ENCODE results near the gene C3orf33. TPM values are rescaled to one million over a fixed set of nuclear protein-coding genes. Genes with fewer than 3 reads are reported as not detected.
"Not testable (repeated sequence)": the region's sequence is repeated elsewhere in the genome, so short reads cannot be mapped to it uniquely, and the experiment has no call there.

C3orf33 gene
- total RNA-seq, result 1 to 10 TPM; 3.7 to 8.8 (median 6.2) TPM

- Histone ChIP-seq H3K27ac (peak within 1 kb of the TSS; percentile 82 to 90), H3K4me3 (peak within 1 kb of the TSS; percentile 46 to 81 (median 69)), H3K4me1 (replicated peaks in 1 of 2) (peaks cover 5 to 7% of the 10 kb centered on the region in 2 donors)
- 2 to 33% (median 7%) methylated on average over 2 to 11 of the region's 61 CpGs; no CpG with 5 or more reads in 4 of the 10 experiments for WGBS, 10 experiments
- peak; percentile 93 to 99 (median 98) for ATAC-seq (replicated peaks in 6 of 8)
- in situ Hi-C loops (cut with MboI; ENCODE audit: low pct_unique_long_range_greater_than_20kb in 2 of 9, low sequenced_read_pairs in 9 of 9, unreplicated experiment in 9 of 9), result no loop called here
Measured at GRCh38 chr3:155805802-155806618, at the start of gene C3orf33. Gene C3orf33 (minus strand): TSS chr3:155806278. CDS start chr3:155806252, 26 bp downstream.

GRCh38 chr3:155854141-155854940, 48.3 kb upstream of the C3orf33 start, which contains the start of gene SLC33A1:
Gene SLC33A1 (minus strand): TSS chr3:155854427. CDS start chr3:155853997, 430 bp downstream.
- 0 to 40% (median 20%) methylated on average over 1 to 22 of the region's 50 CpGs; no CpG with 5 or more reads in 4 of the 10 experiments for WGBS, 10 experiments
- in situ Hi-C loops (cut with MboI; ENCODE audit: low pct_unique_long_range_greater_than_20kb in 2 of 9, low sequenced_read_pairs in 9 of 9, unreplicated experiment in 9 of 9), result loop anchor here in 2 of 9 experiments (25.0 kb wide), 2 partner anchors 467 to 492 kb away; no protein-coding TSS in a partner anchor
- Histone ChIP-seq H3K4me3 (peak within 1 kb of the TSS; percentile 54 to 96 (median 73)), H3K4me1 (replicated peaks in 1 of 2) (peaks cover 23 to 29% of the 10 kb centered on the region in 2 donors), H3K27ac (peak within 1 kb of the TSS; percentile 68 to 86)
- peak; percentile 91 to 97 (median 96) for ATAC-seq (replicated peaks in 6 of 8)

GRCh38 chr3:155853214-155854140, 47.4 kb upstream of the C3orf33 start:
- peak overlapping the region; percentile 54 to 96 (median 73) for H3K4me3 ChIP-seq
- H3K4me1 ChIP-seq (replicated peaks in 1 of 2), result peaks cover 23 to 29% of the 10 kb centered on the region in 2 donors
- WGBS, 10 experiments, result 0 to 5% (median 1%) methylated on average over 8 to 25 of the region's 45 CpGs; no CpG with 5 or more reads in 1 of the 10 experiments
- peak overlapping the region; percentile 62 to 79 for H3K27ac ChIP-seq
- in situ Hi-C loops (cut with MboI; ENCODE audit: low pct_unique_long_range_greater_than_20kb in 2 of 9, low sequenced_read_pairs in 9 of 9, unreplicated experiment in 9 of 9), result loop anchor here in 2 of 9 experiments (25.0 kb wide), 2 partner anchors 466 to 491 kb away; no protein-coding TSS in a partner anchor
- no peak for ATAC-seq (replicated peaks in 6 of 8)

DNA sequence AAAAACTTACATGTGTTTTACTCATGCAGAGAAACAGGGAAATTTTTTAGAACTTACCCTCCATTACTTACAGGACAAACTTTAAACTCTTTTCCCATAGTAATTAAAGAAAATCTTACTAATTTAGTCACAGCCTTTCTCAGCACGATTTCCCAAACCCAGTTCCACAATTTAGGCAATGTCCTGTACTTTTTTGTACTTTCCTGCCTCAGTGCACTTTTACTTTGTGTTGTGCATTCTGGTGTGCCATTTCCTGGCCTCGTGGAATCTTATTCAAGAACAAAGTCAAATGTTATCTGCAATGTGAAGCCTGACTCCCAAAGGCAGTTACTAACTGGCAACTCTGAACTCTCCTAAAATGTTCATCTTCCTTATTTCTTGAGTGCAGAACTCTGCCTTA, 46.3 kb upstream of the C3orf33 start:
- in situ Hi-C loops (cut with MboI; ENCODE audit: low pct_unique_long_range_greater_than_20kb in 2 of 9, low sequenced_read_pairs in 9 of 9, unreplicated experiment in 9 of 9), result loop anchor here in 2 of 9 experiments (25.0 kb wide), 2 partner anchors 465 to 490 kb away; no protein-coding TSS in a partner anchor
- no peak for ATAC-seq (replicated peaks in 6 of 8)
- WGBS, 10 experiments, result 4 to 43% (median 21%) methylated on average over 2 of the region's 2 CpGs; no CpG with 5 or more reads in 4 of the 10 experiments
- H3K27ac ChIP-seq, result no peak overlapping the region
- H3K4me1 ChIP-seq (replicated peaks in 1 of 2), result peaks cover 23 to 33% of the 10 kb centered on the region in 2 donors
- peak overlapping the region; percentile 54 to 96 (median 73) for H3K4me3 ChIP-seq

DNA sequence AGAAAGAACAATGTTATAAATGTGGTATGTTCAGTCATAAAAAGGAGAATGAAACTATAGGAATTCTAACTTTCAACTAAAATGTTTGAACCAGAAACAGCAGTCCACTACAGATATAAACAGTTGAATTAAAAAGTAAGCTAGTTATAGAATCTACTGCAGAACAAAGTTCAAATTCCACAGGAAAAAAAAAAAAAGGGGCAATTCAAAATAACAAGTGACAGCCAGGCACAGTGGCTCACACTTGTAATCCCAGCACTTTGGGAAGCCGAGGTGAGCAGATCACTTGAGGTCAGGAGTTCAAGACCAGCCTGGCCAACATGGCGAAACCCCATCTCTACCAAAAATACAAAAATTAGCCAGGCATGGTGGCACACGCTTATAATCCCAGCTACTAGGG, 43.3 kb upstream of the C3orf33 start:
- H3K27ac ChIP-seq; in situ Hi-C loops (cut with MboI; ENCODE audit: low pct_unique_long_range_greater_than_20kb in 2 of 9, low sequenced_read_pairs in 9 of 9, unreplicated experiment in 9 of 9); ATAC-seq (replicated peaks in 6 of 8); H3K4me3 ChIP-seq: not testable (repeated sequence)
- peaks cover 16 to 41% of the 10 kb centered on the region in 2 donors for H3K4me1 ChIP-seq (replicated peaks in 1 of 2)
- 17 to 100% (median 88%) methylated on average over 1 to 2 of the region's 3 CpGs; no CpG with 5 or more reads in 5 of the 10 experiments for WGBS, 10 experiments

DNA sequence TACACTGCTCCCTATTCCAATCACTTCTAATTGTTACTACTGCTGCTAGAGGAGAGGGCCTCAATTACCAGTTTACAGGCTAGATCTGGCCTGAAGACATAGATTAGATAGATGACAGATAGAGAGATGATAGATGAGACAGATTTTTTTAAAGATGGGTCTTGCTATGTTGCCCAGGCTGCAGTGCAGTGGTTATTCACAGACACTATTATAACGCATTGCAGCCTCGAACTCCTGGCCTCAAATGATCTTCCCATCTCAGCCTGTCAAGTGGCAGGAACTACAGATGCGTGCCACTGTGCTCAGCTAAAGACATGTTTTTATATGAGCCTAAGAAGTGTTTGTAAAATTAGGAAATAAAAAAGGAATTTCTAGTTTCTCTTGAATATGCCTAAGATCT, 41.9 kb upstream of the C3orf33 start:
- Histone ChIP-seq H3K4me3 (no peak overlapping the region), H3K27ac (no peak overlapping the region), H3K4me1 (replicated peaks in 1 of 2) (peaks cover 16 to 44% of the 10 kb centered on the region in 2 donors)
- no peak for ATAC-seq (replicated peaks in 6 of 8)
- whole genome bisulfite sequencing, 10 experiments, result 100% methylated on average over 1 to 3 of the region's 3 CpGs; no CpG with 5 or more reads in 5 of the 10 experiments
- in situ Hi-C loops (cut with MboI; ENCODE audit: low pct_unique_long_range_greater_than_20kb in 2 of 9, low sequenced_read_pairs in 9 of 9, unreplicated experiment in 9 of 9), result no loop called here

- Histone ChIP-seq H3K27ac (no peak overlapping the region), H3K4me1 (replicated peaks in 1 of 2) (peaks cover 6 to 33% of the 10 kb centered on the region in 2 donors), H3K4me3 (no peak overlapping the region)
- ATAC-seq (replicated peaks in 6 of 8), result peak in 3 of 8 experiments; percentile 19 to 39 (median 32)
- in situ Hi-C loops (cut with MboI; ENCODE audit: low pct_unique_long_range_greater_than_20kb in 2 of 9, low sequenced_read_pairs in 9 of 9, unreplicated experiment in 9 of 9), result no loop called here
- 56 to 100% (median 88%) methylated on average over 1 to 2 of the region's 3 CpGs; no CpG with 5 or more reads in 3 of the 10 experiments for WGBS, 10 experiments
Measured at GRCh38 chr3:155846119-155846518, 40.0 kb upstream of the C3orf33 start.

- WGBS, 10 experiments, result 14 to 100% (median 57%) methylated on average over 1 of the region's 1 CpG; no CpG with 5 or more reads in 2 of the 10 experiments
- no peak for ATAC-seq (replicated peaks in 6 of 8)
- no peak overlapping the region for H3K27ac ChIP-seq
Measured at GRCh38 chr3:155843569-155843968, 37.5 kb upstream of the C3orf33 start.

GRCh38 chr3:155835341-155836071, 29.4 kb upstream of the C3orf33 start:
- in situ Hi-C loops (cut with MboI; ENCODE audit: low pct_unique_long_range_greater_than_20kb in 2 of 9, low sequenced_read_pairs in 9 of 9, unreplicated experiment in 9 of 9), result no loop called here
- 60 to 97% (median 86%) methylated on average over 2 to 7 of the region's 9 CpGs; no CpG with 5 or more reads in 1 of the 10 experiments for WGBS, 10 experiments
- no peaks in the 10 kb centered on the region for H3K4me1 ChIP-seq (replicated peaks in 1 of 2)
- H3K27ac ChIP-seq, result no peak overlapping the region
- no peak overlapping the region for H3K4me3 ChIP-seq
- no peak for ATAC-seq (replicated peaks in 6 of 8)

More at GRCh38 chr3:155843569-155843968, 37.5 kb upstream of the C3orf33 start:
- in situ Hi-C loops (cut with MboI; ENCODE audit: low pct_unique_long_range_greater_than_20kb in 2 of 9, low sequenced_read_pairs in 9 of 9, unreplicated experiment in 9 of 9), result no loop called here
- Histone ChIP-seq H3K4me1 (replicated peaks in 1 of 2) (peaks cover 0 to 20% of the 10 kb centered on the region in 2 donors), H3K4me3 (no peak overlapping the region)

GRCh38 chr3:155828490-155829098, 22.5 kb upstream of the C3orf33 start:
- H3K4me1 ChIP-seq (replicated peaks in 1 of 2); in situ Hi-C loops (cut with MboI; ENCODE audit: low pct_unique_long_range_greater_than_20kb in 2 of 9, low sequenced_read_pairs in 9 of 9, unreplicated experiment in 9 of 9); H3K27ac ChIP-seq; ATAC-seq (replicated peaks in 6 of 8); H3K4me3 ChIP-seq: not testable (repeated sequence)
- WGBS, 10 experiments, result 92 to 100% (median 94%) methylated on average over 1 to 8 of the region's 13 CpGs; no CpG with 5 or more reads in 1 of the 10 experiments

- no peak for ATAC-seq (replicated peaks in 6 of 8)
- in situ Hi-C loops (cut with MboI; ENCODE audit: low pct_unique_long_range_greater_than_20kb in 2 of 9, low sequenced_read_pairs in 9 of 9, unreplicated experiment in 9 of 9), result no loop called here
- no peak overlapping the region for H3K27ac ChIP-seq
Measured at GRCh38 chr3:155815030-155815545, 9.0 kb upstream of the C3orf33 start.

More at GRCh38 chr3:155815030-155815545, 9.0 kb upstream of the C3orf33 start:
- Histone ChIP-seq H3K4me1 (replicated peaks in 1 of 2) (no peaks in the 10 kb centered on the region), H3K4me3 (no peak overlapping the region)

All from motor neuron (in vitro differentiated cells).